ENCODE results near the gene ANKDD1B.

ANKDD1B gene

DNA sequence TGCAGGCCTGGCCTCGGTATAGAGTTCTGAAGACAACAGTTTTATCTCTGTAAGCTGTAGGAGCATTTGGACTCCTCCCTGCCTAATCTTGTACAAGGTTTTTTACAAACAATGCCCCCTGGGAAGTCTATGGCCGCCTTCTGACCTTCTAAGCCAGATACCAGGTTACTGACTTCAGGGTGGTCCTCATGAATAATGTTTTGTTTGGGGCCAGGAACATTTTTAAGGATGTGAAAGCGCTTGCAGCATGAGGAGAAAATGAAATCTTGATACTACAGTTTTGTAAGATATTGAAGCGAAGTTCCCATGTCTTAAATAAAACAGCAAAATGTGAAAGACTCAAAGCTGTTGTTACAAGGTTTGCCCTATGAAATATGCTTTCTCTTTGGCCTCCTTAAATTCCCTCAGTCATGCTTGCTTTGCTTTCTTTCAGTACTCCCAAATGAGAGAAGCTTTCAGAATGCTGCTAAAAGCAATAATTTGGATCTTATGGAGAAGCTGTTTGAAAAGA, 5.2 kb downstream of the ANKDD1B start:
- DNase-seq (ENCODE audit: low read depth in 1 of 2, low spot score in 1 of 2), result no peak

DNA sequence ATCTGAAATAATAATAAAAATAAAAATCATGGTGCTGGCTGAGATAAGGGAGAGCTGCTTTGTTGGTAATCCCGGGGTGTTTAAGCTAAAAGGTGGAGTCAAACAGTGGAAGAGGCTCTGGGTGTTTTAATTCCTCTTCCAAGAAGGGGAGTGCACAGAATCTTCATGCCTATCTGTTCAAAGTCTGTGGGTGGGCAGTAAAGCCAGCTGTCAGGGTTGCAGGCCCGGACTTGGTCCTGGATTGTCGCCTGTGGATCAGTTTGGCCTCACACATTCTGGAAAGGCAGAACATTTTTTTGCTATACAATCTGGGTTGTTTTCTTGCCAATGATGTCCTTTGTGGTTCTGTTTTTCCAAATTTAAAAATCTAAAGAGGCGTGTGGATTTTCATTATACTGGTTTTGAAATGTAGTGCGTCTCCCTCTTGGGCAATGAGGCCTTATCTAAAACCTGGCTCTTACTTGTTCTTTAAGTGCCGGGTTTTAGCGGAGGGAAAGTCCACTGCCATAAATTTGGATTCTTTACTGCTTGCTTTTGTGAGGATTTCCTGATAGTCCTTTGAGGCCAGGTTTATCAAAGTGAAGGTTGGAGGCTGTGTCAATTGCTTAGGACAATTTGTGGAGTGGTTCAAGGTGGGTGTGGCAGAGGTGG, 5.8 kb downstream of the ANKDD1B start:
- no peak for DNase-seq (ENCODE audit: low read depth in 1 of 2, low spot score in 1 of 2)

DNA sequence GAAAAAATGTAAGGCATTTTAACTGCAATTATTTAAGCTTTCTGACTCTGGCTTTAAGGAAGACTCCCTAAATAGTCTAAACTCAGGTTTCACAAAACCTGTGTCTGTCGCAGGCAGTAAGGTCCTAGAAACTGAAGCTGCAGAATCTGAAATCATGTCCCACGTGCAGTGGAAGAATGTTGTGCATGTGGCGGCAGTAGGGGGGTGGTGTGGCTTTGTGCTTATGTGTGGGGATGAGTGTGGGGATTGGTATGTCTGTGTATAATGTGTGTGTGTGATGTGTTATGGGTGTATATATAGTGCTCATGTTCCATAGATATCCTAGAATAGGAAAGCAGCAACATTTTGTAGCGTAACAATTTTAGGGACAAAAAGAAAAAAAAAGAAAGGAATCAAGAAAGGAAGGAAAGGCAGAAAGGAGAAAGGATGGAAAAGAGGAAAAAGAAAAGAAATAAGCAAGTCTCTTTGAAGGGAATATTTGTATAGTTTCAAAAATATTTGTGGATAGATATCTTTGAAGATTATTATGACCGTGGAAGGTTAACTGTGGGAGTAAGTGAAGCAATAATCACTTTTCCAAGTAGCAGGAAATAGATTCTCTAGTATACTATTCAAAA, 6.6 kb downstream of the ANKDD1B start:
- no peak for DNase-seq (ENCODE audit: low read depth in 1 of 2, low spot score in 1 of 2)

DNA sequence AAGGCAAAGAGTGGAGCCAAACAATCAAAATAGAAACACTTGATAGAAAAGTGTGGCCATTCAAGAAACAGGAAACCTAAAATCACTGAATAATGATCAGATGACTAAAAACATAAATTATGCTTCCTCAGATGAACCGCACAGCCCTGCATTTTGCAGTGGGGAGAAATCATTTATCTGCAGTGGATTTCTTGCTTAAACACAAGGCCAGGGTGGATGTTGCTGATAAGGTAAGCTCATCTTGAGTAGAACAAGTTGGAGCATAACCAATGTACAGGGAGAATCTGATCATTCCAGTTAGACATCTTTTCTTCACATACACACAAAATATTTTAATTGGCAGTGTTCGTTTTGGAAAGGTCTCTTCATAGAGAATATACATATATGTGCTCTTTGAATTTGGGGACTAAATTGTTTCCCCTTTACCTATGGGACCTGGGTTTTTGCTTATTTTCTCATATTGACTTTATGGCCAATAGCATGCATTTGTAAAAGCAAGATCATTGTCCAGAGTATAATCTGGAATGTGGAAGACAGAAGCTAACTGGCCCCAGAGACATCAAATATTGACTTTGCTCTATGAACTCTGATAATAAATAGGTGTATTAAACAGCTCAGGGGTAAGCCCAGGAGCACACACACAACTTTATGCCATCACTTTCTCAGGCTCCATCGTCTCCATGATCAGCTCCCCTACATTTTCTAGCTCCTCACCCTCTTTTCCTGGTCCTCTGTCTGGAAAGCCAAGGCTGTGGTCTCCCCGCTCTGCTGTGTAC, 9.1 kb downstream of the ANKDD1B start:
- no peak for DNase-seq (ENCODE audit: low read depth in 1 of 2, low spot score in 1 of 2)

DNA sequence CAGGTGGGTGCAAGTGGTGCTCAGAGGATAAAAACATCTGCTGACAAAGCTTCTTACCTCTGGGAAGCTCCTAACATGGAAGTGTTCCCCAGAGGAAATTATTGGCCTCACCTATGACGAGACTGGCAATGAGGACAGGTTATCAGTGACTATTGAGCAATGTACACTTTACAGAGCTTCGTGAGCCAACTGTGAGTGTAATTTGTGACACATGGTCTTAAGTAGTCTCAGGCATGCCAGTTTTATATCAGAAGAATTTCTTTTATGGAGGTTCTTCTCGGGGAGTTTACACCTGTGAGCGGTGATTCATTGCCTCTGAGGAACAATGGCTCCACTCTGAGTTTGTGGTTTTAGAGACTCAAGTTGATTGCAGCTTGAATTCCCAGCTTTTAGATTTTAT, 11.3 kb downstream of the ANKDD1B start:
- no peak for DNase-seq (ENCODE audit: low read depth in 1 of 2, low spot score in 1 of 2)

DNA sequence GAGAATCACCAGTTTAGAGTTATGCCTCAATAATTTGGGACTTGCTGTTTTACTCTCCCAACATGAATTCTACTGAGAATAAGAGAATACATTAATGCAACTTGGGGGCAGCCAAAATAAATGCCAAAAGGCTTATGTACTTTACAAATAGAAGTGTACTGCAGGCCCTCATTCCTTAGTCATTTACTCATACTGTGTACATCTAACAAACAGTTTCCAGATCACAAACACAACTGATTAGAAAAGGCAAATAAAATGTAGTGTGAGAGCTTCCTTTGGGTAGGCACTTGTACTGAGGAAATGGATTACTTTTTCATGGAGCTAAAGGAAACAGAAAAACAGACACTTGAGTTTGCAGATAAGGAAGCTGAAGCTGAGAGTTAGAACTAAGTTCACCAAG, 12.6 kb downstream of the ANKDD1B start:
- DNase-seq (ENCODE audit: low read depth in 1 of 2, low spot score in 1 of 2), result no peak

DNA sequence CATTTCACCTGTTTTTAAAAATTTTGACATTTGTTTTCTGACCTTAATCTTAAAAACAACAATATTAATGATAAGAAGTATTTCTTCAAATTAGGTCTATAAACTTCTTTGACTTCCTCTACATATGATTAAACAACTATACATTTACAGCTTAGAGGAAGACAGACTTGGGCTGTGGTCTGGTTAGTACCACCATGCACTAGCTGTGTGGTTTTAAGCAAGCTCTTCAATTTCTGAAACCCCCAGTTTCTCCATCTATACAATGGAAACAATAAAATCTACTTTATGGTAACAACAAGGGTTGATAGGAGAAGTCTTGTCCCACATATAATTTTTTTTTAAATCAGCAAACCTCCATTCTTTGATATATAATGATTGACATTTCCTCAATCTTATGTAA, 15.7 kb downstream of the ANKDD1B start:
- DNase-seq (ENCODE audit: low read depth in 1 of 2, low spot score in 1 of 2), result no peak

DNA sequence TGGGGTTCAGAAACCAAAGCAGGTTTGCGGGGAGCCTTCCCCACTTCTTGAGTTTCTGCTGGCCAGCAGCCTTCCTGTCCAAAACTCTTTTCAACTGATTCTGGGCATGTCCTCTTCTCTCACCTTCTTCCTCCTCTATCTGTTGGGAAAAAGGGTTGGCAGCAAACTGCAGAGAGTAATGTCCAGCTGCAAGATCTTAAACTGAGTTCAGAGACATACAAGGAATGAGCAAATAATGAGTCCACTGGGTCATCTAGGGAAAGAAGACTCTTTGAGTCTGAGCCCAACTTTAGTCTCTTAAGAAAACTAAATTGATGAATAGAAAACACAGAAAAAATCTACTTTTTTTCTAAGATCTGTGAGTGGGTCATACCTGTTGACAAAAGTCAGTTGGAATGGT, 16.5 kb downstream of the ANKDD1B start:
- no peak for DNase-seq (ENCODE audit: low read depth in 1 of 2, low spot score in 1 of 2)

DNA sequence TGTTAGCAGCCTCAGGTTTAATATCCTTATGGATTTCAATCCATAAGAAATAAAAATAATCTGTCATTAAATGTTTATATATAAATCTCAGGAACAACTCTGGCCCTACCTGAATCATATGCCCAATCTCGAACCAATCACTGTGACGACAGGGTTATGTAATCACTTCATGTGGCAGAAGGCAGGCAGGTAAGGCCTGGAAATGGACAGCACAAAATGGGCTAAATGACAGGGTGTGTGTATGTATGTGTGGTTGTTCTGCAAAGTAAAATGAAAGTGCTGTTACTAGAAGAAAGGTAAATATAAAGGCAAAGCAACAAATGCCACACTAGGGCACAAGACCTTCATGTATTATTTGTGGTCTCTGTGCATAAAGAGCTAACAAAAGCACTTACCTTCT, 19.6 kb downstream of the ANKDD1B start:
- DNase-seq (ENCODE audit: low read depth in 1 of 2, low spot score in 1 of 2), result no peak

DNA sequence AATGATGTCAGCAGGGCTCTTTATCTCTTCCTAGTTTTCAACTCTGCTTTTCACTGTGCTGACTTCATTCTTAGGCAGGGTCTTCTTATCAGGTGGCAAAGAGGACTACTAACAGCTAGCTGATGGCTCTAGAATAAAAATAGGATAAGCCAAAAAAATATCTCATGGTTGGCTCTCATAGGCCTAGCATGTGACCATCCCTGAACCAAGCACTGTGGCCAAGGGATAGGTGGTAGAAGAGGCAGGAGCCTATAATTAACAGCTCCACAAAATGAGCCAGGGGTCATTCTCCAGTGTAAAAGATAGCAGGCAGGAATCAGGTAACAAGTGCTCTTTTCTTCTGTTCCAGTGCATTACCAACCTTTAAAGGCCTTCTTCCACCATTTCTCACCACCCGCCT, 21.1 kb downstream of the ANKDD1B start:
- no peak for DNase-seq (ENCODE audit: low read depth in 1 of 2, low spot score in 1 of 2)

DNA sequence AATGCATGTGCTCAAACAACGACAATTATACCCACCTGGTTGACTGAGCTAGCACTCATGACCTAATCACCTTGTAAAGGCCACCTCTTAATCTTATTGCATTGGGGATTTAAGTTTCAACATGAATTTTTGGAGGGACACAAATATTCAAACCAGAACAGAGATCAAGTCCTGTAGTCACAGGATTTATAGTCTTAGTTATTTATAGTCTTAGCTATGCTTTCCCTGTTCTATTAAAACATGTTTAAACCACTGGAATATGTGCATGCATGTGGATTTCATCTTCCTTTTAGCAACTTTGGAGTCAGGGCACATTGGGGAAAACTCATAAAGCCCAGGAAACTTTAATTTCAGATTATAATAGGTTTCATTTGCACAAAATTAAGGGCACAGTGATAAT, 26.7 kb downstream of the ANKDD1B start:
- DNase-seq (ENCODE audit: low read depth in 1 of 2, low spot score in 1 of 2), result no peak

DNA sequence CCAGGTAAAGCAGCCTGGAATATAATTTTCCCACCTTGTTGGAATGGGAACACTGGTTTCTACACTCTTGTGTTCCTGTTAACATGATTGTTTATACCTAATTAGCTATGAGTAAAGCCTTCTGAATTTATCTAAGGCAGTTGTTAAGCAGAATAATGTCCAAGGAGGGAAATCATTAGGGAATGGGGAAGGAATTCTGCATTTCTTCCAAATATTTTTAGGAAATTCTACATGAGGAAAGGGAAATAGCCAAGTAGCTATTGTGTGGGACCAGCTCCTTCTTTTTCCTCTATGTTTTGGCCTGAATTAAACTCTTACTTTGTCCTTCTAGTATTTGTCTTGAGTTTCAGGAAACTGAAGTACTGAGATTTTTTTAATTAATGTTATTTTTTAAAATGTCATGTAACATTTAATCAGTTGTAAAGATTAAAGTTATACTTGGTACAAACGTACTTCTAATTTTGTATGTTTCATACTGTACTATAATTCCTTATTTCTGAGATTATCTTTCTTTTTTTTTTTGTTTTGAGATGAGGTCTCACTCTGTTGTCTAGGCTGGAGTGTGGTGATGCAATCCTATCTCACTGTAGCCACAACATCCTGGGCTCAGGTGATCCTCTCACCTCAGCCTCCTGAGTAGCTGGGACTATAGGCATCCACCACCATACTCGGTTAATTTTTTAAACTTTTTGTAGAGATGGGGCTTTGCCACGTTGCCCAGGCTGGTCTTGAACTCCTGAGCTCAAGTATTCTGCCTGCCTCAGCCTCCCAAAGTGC, 28.5 kb downstream of the ANKDD1B start:
- no peak for DNase-seq (ENCODE audit: low read depth in 1 of 2, low spot score in 1 of 2)

DNA sequence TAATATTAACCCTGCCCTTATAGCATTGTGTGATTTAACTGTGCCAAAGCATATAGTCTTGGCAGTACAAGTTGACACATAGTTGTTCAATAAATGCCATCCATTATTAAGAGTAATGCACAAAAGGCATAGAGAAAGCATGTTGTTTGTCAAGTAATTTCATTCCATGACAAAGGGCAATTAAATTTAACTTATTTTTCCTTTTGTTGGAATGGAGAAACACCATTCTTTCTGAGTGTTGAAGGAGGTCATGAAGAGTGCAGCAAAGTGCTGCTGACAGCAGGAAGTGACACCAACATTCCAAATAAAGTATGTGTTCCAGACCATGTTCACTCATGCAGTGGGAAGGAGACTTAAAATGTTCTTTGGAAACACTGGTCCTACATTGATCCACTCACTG, 29.1 kb downstream of the ANKDD1B start:
- DNase-seq (ENCODE audit: low read depth in 1 of 2, low spot score in 1 of 2), result no peak

DNA sequence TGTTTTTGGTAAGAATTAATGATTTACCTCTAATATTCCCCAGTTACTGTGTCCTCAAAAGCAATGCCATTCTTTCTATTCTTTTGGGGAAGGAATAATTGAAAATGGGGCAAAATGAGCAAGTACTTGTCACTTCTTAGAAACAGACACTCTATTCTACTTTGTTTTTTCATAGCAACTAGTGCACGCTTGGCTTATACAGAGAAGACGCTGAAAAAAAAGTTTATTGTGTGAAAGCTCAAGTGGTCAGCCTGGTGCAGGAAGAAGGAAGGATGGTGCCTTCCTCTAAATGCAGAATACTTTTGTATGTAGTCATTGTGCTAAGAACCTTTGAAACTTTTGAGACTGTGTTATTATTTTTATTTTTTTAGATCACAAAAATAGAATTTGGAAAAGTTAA, 29.6 kb downstream of the ANKDD1B start:
- no peak for DNase-seq (ENCODE audit: low read depth in 1 of 2, low spot score in 1 of 2)

DNA sequence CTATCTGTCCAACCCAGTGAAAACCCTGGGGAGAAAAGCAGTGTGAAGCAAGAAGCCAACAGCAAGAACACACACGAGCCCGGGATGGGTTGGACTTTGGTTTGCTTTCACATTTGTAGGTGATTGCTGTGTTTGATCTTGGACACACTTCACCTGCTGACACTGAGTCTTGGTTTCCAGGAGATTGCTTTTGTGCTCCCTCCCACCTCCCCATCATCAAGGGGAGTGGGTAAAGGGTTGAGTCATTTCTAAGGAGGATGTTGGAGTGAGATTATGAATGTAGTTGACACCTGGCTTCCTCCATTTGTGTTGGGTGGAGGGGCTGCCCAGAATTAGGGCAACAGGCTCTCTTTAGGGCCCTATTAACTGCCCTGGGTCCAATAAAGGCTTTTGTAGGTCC, 37.5 kb downstream of the ANKDD1B start:
- no peak for DNase-seq (ENCODE audit: low read depth in 1 of 2, low spot score in 1 of 2)

DNA sequence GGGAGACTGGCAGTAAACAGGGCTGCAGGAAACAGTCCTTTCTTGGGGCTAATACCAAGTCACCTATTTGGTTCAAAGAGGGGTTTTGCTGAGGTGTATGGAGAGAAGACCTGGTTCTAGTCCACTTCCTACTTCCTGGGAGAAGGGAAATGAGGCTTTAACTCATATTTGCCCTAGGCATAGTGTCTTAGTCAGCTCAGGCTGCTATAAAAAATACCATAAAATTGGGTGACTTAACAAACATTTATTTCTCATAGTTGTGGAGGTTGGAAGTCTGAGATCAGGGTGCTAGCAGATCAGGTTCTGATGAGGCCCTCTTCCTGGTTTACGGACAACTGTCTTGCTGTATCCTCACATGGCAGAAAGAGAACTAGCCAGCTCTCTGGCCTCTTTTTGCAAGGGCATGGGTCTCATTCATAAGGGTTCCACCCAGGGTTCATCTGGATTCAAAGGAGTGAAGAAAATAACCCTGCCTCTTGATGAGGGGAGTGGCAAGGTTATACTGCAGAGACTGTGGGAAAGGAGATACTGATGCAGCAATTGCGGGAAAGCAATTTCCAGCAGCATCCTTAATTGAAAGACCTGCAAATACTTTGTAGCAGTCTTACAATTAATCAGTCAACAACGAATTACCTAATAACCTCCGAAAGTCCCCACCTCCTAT, 40.5 kb downstream of the ANKDD1B start:
- DNase-seq (ENCODE audit: low read depth in 1 of 2, low spot score in 1 of 2), result no peak

DNA sequence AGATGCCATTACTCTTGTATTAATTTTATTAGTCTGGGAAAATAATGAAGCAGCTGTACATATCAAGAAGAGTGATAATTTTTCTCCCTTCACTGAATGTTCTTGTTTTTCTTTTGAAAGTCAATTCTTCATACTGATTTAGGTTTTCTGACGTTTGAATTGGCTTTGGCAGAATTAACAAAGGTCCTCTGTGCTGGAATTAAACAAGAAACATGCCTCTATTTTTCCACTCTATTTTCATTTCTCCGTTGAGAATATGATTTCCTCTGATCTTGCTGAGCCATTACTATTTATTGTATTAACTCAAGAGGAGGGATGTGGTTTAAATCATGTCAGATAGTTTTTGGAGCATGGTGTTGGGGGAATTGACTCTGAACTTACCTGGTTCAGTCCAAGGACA, 42.3 kb downstream of the ANKDD1B start:
- DNase-seq (ENCODE audit: low read depth in 1 of 2, low spot score in 1 of 2), result no peak

DNA sequence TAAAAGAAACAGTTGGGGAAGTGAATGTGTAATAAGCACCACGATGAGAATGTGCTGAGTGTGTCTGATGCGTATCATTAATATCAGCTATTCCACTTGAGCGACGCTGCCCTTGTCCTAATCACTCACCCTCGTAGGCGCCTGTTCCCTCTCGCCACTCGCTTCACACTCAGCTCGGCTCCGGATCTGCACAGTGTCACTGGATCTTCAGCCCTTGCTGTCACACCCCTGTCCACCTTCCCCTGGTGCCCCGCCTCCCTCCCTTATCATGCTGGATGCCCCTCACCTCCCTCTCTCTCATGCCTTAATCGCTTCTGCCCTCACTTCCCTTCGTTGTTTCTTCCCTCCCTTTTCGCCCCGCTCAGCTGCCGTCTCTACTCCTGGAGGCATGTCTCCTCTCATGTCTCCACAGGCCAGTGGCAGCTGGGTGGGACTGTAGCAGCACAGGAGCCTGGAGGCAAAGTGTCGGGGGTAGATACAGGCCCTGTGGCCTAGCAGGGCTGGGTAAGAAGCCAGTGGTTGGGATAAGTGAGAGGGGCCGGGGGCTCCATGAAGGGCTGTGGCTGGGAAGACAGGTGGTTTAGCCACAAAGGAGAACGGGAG, 43.5 kb downstream of the ANKDD1B start:
- no peak for DNase-seq (ENCODE audit: low read depth in 1 of 2, low spot score in 1 of 2)

DNA sequence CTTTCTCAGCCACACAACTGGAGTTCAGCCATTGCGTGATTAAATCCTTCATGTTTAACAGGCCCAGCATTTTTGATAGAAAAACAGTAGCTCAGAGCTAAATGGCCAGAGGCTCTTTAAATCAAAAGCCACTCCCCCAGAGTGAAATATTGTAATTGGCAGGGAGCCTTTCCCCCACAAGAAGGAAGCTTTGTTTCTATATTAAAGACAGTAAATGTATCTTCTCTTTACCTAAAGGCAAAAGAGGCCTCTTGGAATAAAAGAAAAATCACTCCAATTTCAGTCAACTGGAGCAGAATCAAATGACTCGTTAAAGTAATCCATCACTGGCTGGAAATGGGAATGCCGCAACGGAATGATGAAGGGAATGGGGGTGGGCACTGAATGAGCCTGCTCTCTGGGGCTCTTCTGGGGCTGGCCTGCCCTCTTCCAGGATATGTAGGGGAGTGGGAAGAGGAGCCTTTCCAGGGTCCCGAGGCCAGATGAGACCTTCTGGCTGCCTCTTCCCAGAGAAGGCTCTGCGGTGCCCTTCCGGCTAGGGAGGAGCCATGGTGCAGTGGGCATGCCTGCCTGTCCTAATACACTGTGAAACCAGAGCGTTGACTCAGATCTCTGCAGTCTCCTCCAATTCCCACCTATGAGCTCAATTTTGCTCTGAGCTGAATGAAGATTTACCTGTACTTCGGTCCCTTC, 45.2 kb downstream of the ANKDD1B start:
- no peak for DNase-seq (ENCODE audit: low read depth in 1 of 2, low spot score in 1 of 2)

Measured in activated CD4-positive, alpha-beta T cell treated with anti-CD3 and anti-CD28 coated beads, Interleukin-2, amount 50 U/mL, for 24 hours (primary cell).